HG02571 (cell line): ENCODE results near the gene RNF151.
"Not testable (repeated sequence)": the region's sequence is repeated elsewhere in the genome, so short reads cannot be mapped to it uniquely, and the experiment has no call there.

ENCODE experiments used
- ATAC-seq: cut with Tn5 transposase; IDR thresholded peaks from one replicate; pipeline ENCODE4 v1.9.1; 2021; ENCODE audit warnings: mild to moderate bottlenecking, moderate library complexity; ENCODE audit not compliant: unreplicated experiment

Gene RNF151

DNA sequence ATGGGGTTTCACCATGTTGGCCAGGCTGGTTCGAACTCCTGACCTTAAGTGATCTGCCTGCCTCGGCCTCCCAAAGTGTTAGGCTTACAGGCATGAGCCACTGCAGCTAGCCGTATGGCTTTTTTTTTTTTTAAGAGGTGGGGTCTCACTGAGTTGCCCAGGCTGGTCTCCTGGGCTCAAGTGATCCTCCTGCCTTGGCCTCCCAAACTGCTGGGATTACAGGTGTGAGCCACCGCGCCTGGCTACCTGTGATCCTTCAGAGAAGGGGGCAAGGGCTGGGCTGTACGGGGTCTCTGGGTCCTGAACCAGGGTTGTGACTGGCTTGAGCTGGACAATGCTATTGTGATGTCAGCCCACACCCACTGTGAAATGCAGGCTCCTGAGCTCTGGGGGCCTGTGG, at the start of gene RNF151:
TSS of gene RNF151 (plus strand) at position 397 of the 400 bp plus-strand sequence. CDS start 26 bp downstream, outside the sequence.
- no peak for ATAC-seq

- ATAC-seq = no peak
These were observed 49.5 kb upstream of the RNF151 start for GRCh38 chr16:1917056-1917664.

- ATAC-seq = no peak
These were observed 48.8 kb upstream of the RNF151 start for GRCh38 chr16:1917665-1918350.

- ATAC-seq = no peak
These were observed 48.0 kb upstream of the RNF151 start, which contains the start of gene HS3ST6 for GRCh38 chr16:1918351-1919326. HS3ST6 (minus strand) TSS chr16:1918415; CDS start chr16:1918323, 92 bp downstream.

- ATAC-seq = no peak
These were observed 47.2 kb upstream of the RNF151 start for GRCh38 chr16:1919327-1919998.

- not testable (repeated sequence) for ATAC-seq
These were observed 46.5 kb upstream of the RNF151 start for GRCh38 chr16:1920122-1920521.

DNA sequence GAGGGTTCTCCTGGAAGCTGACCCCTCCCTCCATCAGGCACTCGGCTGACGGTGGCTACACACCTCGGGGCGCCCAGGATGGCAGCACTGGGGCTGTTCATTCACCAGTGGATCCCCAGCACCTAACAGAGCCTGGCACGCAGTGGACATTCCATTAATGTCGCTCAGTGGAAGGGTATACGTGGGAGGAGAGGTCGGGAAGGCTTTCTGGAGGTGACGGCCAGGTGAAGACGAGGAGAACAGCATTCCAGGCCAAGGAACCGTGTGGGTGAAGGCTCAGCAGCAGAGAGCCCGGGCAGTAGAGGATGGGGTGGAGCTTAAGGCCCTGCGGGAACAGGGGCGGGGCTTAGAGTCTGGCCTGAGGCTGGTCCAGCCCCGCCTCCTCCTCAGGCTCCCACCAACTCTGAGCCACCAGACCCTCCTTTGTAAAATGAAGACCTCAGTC, 45.9 kb upstream of the RNF151 start:
- no peak for ATAC-seq

GRCh38 chr16:1922357-1922756, 44.3 kb upstream of the RNF151 start:
- no peak for ATAC-seq

- ATAC-seq = no peak
These were observed 43.2 kb upstream of the RNF151 start for GRCh38 chr16:1923299-1924034.

- no peak for ATAC-seq
These were observed 42.6 kb upstream of the RNF151 start for GRCh38 chr16:1924095-1924494.

DNA sequence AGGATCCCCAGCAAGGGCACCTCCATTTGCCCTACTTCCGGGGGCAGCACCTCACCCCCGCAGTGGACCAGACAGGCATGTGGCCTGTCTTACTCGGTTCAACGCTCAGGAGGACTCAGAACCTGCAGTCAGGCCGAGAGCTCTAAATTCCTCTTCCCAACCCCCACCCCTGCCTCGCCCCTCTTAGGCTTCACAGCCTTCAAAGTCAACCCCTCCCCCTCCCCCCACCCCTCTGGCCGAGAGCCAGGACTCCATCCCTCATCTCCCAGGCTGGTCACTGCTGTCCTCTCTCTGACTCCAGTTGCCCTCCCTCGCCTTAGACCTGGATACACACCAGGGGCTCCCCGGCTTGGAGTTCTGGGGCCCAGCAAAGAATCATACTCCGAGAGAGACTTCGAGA, 40.4 kb upstream of the RNF151 start:
- no peak for ATAC-seq

DNA sequence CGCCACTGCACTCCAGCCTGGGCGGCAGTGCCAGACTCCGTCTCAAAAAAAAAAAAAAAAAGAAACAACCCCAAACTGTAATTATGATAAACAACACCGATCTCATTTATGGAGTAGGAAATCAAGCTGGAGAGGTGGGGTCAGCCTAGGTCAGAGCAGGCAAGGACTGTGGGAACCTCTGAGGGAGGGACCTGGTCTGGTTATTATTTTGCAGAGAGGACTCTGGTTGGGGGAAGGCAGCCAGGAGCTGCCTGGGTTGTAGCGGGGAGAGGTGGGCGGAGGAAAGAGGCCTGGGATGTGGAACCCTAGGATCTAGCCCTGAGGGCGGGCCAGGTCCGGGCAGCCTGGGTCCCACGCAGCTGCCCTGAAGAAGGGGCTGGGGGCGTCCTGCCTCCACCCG, 37.6 kb upstream of the RNF151 start:
- ATAC-seq = no peak

- peak; percentile 79 for ATAC-seq
These were observed 36.9 kb upstream of the RNF151 start for GRCh38 chr16:1929578-1930337.

DNA sequence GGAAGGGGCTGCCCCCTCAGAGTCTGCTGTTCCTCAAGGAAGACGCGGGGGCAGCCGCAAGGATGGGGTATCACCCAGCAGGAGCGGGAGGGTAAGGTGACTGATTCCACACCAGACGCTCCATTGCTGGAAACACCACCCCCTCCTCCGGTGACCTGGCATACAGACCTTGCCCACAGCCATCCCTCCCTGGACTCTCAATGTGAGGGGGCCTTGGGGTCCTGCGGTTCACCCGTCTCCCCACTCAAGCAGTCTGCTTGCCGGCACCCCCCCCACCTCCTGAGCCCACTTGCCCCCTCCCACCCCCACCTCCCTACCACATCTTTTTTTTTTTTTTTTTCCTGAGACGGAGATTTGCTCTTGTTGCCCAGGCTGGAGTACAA, 36.3 kb upstream of the RNF151 start:
- ATAC-seq = no peak

GRCh38 chr16:1932050-1933028, 34.3 kb upstream of the RNF151 start:
- no peak for ATAC-seq

GRCh38 chr16:1933097-1933661, 33.5 kb upstream of the RNF151 start:
- no peak for ATAC-seq

GRCh38 chr16:1936945-1937479, 29.6 kb upstream of the RNF151 start:
- no peak for ATAC-seq

DNA sequence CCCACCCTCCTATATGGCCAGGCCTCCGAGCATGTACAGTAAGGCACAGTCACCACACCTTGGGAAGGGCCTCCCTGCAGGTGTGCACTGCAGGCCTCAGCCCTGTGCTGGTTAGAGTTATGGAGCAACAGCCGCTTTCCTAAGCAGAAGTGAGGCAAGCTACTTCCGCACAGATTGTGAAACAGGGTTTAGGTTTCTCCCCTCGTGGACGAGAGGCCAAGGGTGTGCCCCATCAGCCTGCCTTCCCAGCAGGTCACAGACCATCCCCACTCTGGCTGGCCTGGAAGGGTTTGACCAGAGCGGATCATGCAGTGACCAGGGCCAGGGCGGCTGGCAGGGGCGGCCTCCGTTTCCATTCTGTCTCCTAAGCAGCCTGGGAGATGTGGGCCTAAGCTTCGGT, 28.3 kb upstream of the RNF151 start:
- no peak for ATAC-seq
